Activated B cell treated with CpG ODN at 0.5 μM for 24 hours (primary cell): ENCODE measurements around the gene SNRNP35. TPM values are rescaled to one million over a fixed set of nuclear protein-coding genes. Genes with fewer than 3 reads are reported as not detected.

ENCODE experiments used
- ATAC-seq: fragments of 200-7000 bp; cut with Tn5 transposase; one replicate; pipeline ENCODE4 v1.10.0; 2021; ENCODE audit warnings: low read depth, mild to moderate bottlenecking, moderate library complexity
- CTCF ChIA-PET: fragments of 350-600 bp; sonication (Branson Sonifier 250); formaldehyde crosslinking; loops from one replicate; lab custom pipeline; 2021; ENCODE audit warnings: antibody characterized with exemption; lab: Charles Lee
- POLR2A ChIA-PET: fragments of 350-600 bp; sonication (Branson Sonifier 250); formaldehyde crosslinking; loops from one replicate; lab custom pipeline; 2021; ENCODE audit warnings: antibody characterized with exemption; lab: Charles Lee
- DNase-seq: peaks from one replicate; pipeline ENCODE4 v3.0.0; 2022
- H3K27ac Mint-ChIP-seq: one replicate; pipeline ENCODE4 v1.8.0; 2020; ENCODE audit warnings: mixed read lengths
- H3K27me3 Mint-ChIP-seq: one replicate; pipeline ENCODE4 v1.8.0; 2021; ENCODE audit warnings: mixed read lengths
- H3K36me3 Mint-ChIP-seq: one replicate; pipeline ENCODE4 v1.8.0; 2021; ENCODE audit warnings: low read depth, mixed read lengths
- H3K4me1 Mint-ChIP-seq: one replicate; pipeline ENCODE4 v1.8.0; 2021; ENCODE audit warnings: mixed read lengths
- H3K4me3 Mint-ChIP-seq: one replicate; pipeline ENCODE4 v1.8.0; 2020; ENCODE audit warnings: mild to moderate bottlenecking, mixed read lengths
- H3K9me3 Mint-ChIP-seq: one replicate; pipeline ENCODE4 v1.8.0; 2020; ENCODE audit warnings: mixed read lengths
- intact Hi-C: fragments of 100-400 bp; cut with micrococcal nuclease; formaldehyde crosslinking; loops from one replicate; pipeline ENCODE4 v1.15.1; 2024
- total RNA-seq: library from RNA; stranded (reverse); gene quantifications from 2 replicates; pipeline ENCODE4 v1.2.3, GENCODE V29; 2022
- TF ChIP-seq, protein P1 (sequence below): fragments of 200-600 bp; IDR thresholded peaks from one replicate; pipeline ENCODE4 v1.8.0; 2022; ENCODE audit warnings: antibody characterized with exemption, mild to moderate bottlenecking

The SNRNP35 gene
- total RNA-seq, 1 donor from 2014 or later, result 51.5 TPM

DNA sequence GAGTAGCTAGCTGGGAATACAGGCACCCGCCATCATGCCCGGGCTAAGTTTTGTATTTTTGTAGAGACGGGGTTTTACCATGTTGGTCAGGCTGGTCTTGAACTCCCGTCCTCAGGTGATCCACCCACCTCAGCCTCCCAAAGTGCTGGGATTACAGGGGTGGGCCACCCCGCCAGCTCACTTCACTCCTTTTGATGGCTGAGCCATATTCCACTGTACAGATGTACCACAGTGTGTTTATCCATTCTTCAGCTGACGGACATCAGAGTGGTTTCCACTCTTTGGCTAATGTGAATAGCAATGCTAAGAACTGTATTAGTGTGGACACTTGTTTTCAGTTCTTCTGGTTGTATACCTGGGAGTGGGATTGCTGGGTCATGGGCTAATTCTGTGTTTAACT is 29.5 kb downstream of the SNRNP35 start:
- Mint-ChIP-seq H3K9me3 (no peaks in the 10 kb centered on the region), H3K27ac (no peak overlapping the region), H3K4me1 (peaks cover 12% of the 10 kb centered on the region), H3K4me3 (no peak overlapping the region), H3K27me3 (no peaks in the 10 kb centered on the region), H3K36me3 (no peaks in the 10 kb centered on the region)
- TF ChIP-seq, protein P1, sequence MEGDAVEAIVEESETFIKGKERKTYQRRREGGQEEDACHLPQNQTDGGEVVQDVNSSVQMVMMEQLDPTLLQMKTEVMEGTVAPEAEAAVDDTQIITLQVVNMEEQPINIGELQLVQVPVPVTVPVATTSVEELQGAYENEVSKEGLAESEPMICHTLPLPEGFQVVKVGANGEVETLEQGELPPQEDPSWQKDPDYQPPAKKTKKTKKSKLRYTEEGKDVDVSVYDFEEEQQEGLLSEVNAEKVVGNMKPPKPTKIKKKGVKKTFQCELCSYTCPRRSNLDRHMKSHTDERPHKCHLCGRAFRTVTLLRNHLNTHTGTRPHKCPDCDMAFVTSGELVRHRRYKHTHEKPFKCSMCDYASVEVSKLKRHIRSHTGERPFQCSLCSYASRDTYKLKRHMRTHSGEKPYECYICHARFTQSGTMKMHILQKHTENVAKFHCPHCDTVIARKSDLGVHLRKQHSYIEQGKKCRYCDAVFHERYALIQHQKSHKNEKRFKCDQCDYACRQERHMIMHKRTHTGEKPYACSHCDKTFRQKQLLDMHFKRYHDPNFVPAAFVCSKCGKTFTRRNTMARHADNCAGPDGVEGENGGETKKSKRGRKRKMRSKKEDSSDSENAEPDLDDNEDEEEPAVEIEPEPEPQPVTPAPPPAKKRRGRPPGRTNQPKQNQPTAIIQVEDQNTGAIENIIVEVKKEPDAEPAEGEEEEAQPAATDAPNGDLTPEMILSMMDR, result no peak
- ATAC-seq (no peak), DNase-seq (no peak)
- POLR2A ChIA-PET, result no interaction called here
- CTCF ChIA-PET, result no interaction called here
- intact Hi-C loops, result loop anchor here (10.0 kb wide), 1 partner anchor 67 kb away; no protein-coding TSS in a partner anchor

DNA sequence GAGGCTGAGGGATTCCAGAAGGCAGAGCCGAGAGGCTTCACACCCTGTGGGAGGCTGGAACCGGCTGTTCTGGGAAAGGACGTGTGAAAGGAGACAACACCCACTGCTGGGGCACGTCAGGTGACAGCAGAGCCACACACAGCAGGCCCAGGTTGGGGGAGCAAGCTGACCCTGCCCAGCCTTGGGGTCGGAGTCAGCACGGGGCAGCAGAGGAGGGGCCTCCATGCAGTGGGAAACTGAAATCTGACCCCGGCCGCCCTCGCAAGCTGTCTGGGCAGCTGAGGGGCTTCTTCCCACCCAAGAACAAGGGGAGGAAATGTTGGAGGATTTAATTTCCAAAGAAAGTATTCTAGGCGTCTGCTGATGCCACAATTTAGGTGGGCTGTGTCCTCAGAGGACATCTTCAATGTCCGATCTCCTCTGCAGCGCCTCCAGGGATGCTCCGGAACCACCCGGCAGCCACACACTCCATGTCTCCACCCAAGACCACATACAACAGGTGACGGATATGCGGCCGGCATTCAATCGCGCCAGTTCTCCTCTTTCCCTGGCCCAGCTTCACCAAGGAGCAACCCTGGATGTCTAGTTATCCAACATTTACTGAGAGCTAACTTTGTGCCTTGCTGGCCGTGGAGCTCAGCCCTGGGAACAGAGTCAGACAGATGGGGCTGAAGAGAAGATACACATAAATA is 30.7 kb downstream of the SNRNP35 start:
- no peak for ATAC-seq
- DNase-seq, result no peak
- intact Hi-C loops, result loop anchor here (10.0 kb wide), 1 partner anchor 66 kb away; no protein-coding TSS in a partner anchor
- Mint-ChIP-seq H3K9me3 (no peaks in the 10 kb centered on the region), H3K27me3 (no peaks in the 10 kb centered on the region), H3K36me3 (no peaks in the 10 kb centered on the region), H3K4me1 (peaks cover 10% of the 10 kb centered on the region), H3K4me3 (no peak overlapping the region), H3K27ac (no peak overlapping the region)
- POLR2A ChIA-PET, result no interaction called here
- CTCF ChIA-PET, result interaction anchor here (0.6 kb wide), 1 partner anchor 55 kb away, joined by 4 read pairs; no protein-coding TSS in a partner anchor
- TF ChIP-seq, protein P1, result no peak

DNA sequence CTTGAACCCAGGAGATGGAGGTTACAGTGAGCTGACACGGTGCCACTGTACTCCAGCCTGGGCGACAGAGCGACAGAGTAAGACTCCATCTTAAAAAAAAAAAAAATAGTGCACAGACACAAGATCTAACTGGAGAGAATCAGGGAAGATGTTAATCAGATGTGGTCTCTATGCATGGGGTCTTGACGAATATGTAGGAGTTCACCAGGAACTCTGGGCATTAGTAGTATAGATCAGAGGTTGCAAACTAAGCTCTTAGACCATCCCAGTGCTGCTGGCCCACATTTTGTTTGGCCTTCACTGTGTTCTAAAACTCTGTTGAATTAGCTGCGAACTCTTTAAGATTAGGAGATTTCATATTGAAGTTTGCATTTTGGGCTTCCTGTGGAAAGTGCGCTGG is 31.6 kb downstream of the SNRNP35 start:
- no peaks in the 10 kb centered on the region for H3K36me3 Mint-ChIP-seq
- POLR2A ChIA-PET, result no interaction called here
- intact Hi-C loops, result loop anchor here (10.0 kb wide), 1 partner anchor 65 kb away; no protein-coding TSS in a partner anchor
- no peak for DNase-seq
- peaks cover 2% of the 10 kb centered on the region for H3K4me1 Mint-ChIP-seq
- H3K4me3 Mint-ChIP-seq, result no peak overlapping the region
- no peak overlapping the region for H3K27ac Mint-ChIP-seq
- no peaks in the 10 kb centered on the region for H3K9me3 Mint-ChIP-seq
- no peaks in the 10 kb centered on the region for H3K27me3 Mint-ChIP-seq
- no peak for ATAC-seq
- CTCF ChIA-PET, result interaction anchor here (0.6 kb wide), 1 partner anchor 56 kb away, joined by 4 read pairs; no protein-coding TSS in a partner anchor
- TF ChIP-seq, protein P1, result no peak

DNA sequence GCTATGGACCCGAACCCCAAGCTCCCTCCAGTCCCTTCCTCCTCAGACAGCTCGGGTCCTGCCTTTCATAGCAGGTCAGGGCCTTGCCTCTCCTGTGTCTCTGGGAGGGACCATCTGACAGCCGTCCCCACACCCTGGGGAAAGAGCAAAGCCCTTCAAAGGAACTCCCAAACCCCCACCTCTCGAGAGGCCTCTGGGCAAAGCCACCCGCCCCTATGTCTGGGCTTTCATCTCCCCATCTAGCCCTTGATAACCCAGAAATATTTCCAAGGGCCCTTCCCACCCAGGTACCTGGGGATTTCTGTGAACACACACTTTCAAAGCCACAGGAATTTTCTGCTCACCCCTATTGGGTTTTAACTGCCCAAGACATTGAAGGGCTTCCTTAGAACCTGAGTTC is 32.1 kb downstream of the SNRNP35 start:
- Mint-ChIP-seq H3K36me3 (no peaks in the 10 kb centered on the region), H3K4me1 (no peaks in the 10 kb centered on the region), H3K27me3 (no peaks in the 10 kb centered on the region), H3K27ac (no peak overlapping the region), H3K9me3 (no peaks in the 10 kb centered on the region), H3K4me3 (no peak overlapping the region)
- intact Hi-C loops, result no loop called here
- ATAC-seq, result no peak
- ChIA-PET CTCF (no interaction called here), POLR2A (no interaction called here)
- no peak for DNase-seq
- TF ChIP-seq, protein P1, result no peak

DNA sequence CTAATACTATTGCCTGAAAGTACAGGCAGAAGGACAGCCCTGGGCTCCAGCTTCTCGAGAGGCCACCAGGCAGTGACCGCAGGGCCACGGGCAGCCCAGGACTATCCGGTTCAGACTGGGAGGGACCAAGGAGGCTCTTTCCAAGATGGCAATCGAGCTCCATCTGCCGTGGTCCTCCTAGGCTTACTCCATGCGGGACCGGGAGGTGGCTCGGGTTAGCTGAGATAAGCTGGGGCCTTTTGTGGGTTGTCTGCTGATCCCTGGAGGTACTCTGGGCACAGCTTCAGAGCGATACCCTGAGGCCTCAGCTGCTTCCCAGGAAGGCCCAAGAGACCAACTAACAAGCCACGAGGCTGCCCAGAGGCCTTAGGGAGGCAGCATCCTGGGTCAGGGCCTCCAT is 33.1 kb downstream of the SNRNP35 start:
- intact Hi-C loops, result no loop called here
- no peak overlapping the region for H3K27ac Mint-ChIP-seq
- CTCF ChIA-PET, result no interaction called here
- DNase-seq (no peak), ATAC-seq (no peak)
- H3K4me3 Mint-ChIP-seq, result no peak overlapping the region
- TF ChIP-seq, protein P1, result no peak
- H3K4me1 Mint-ChIP-seq, result no peaks in the 10 kb centered on the region
- H3K9me3 Mint-ChIP-seq, result no peaks in the 10 kb centered on the region
- H3K27me3 Mint-ChIP-seq, result no peaks in the 10 kb centered on the region
- POLR2A ChIA-PET, result interaction anchor here (0.6 kb wide), 1 partner anchor 61 kb away, joined by 4 read pairs; no protein-coding TSS in a partner anchor
- no peaks in the 10 kb centered on the region for H3K36me3 Mint-ChIP-seq
